NCI-H226 (cell line): ENCODE results near the gene TFF2.
A peak's percentile ranks its signal among the peaks of the same experiment; 100 is the strongest.

Experiments
- DNase-seq: peaks from one replicate; pipeline ENCODE4 v3.0.0-alpha.2; 2015

The TFF2 gene, protein sequence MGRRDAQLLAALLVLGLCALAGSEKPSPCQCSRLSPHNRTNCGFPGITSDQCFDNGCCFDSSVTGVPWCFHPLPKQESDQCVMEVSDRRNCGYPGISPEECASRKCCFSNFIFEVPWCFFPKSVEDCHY

DNA sequence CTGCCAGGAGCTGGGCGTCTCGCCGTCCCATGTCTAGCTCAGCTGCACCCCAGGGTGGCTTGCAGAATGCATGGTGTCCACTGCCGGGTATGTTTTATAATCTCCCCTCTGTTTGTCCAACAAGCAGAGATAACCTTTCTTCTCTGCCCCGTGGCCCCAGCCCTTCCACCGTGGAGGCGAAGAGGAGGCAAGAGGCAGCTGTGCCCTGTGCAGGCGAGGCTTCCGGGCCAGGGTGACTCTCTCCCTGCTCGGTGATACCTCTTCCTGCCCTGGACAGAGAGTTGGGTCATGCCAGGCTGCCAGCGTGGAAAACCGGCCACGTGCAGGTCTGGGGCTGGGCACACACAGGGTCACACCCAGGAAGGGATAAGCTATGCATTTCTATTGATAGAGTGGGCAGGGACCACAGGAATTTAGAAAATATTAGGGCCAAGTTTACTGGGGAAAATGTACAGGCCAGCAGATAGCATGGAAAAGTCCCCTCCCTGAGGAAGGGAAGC lies at the start of gene TFF2:
Gene TFF2, minus strand, starts transcription at position 68 of the 500 bp plus-strand sequence. Its CDS starts 37 bp downstream, at position 31.
- no peak for DNase-seq

DNA sequence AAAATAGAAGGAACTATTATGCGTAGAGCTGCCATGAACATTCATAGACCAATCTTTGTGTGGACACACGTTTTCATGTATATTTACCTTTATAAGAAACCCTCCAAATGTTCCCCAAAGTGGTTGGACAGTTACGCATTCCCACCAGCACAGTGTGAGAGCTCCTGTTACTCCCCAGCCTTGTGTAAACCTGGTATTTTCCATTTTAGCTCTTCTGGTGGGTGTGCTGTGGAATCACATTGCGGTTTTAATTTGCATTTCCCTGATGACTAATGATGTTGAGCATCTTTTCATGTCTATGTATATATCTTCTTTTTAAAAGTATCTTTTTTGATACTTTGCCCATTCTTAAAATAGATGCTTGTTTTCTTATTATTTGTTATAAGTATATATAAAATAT lies 49.7 kb upstream of the TFF2 start:
- DNase-seq, result no peak

DNA sequence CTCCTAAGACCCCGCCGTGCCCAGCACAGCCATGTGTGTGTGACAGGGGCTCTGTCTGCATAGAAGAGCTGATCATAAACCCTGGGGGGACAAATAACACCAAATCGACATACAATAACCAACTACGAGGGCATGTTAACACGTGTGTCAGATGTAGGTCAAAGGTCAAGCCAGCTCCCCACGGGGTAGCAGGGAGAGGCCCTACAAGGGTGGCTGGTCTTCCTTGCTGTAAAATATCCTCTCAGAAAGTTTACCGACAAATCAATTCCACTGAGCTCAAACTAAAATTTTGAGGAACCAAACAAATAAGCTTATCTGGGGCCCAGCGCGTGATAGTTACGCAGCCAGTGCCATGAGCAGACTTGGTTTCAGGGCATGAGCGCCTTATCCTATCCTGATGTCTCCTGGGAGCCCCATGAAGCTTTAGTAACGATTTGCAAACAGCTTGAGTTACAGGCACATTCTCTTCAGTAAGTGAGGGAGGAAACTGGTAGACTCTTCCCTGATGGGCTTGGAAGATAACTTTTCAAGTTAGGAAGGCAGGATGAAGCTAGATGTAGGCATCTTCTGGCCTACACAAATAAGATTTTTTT lies 47.7 kb upstream of the TFF2 start:
- no peak for DNase-seq

DNA sequence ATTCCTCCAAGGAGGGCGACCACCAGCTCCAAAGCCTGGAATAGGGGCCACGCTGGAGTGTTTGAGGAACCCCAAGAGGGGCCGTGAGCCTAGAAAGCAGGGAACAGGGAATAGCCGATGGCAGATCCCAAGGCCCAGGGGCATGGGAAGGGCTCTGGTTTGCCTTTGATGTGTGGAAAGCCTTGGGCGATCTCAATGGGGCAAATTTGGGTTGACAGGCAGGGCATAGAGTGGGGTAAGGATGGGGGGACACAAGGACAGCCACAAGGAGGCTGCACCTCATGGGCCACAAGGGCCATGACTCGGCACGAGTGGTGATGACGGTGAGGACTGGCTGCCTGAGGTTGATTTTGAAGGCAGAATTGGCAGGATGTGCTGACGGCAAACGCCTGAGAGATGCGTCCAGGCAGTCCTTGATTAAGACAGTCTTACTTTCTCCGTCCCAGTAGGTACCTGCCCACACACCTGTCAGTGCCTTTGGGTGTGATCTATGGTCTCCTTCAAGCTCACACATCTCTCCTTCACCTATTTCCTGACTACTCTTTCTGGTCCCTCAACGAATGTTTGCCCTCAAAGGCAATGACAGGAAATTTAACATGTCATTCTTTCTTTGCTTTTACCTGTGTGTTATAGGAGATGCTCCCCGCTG lies 47.1 kb upstream of the TFF2 start:
- DNase-seq, result no peak

DNA sequence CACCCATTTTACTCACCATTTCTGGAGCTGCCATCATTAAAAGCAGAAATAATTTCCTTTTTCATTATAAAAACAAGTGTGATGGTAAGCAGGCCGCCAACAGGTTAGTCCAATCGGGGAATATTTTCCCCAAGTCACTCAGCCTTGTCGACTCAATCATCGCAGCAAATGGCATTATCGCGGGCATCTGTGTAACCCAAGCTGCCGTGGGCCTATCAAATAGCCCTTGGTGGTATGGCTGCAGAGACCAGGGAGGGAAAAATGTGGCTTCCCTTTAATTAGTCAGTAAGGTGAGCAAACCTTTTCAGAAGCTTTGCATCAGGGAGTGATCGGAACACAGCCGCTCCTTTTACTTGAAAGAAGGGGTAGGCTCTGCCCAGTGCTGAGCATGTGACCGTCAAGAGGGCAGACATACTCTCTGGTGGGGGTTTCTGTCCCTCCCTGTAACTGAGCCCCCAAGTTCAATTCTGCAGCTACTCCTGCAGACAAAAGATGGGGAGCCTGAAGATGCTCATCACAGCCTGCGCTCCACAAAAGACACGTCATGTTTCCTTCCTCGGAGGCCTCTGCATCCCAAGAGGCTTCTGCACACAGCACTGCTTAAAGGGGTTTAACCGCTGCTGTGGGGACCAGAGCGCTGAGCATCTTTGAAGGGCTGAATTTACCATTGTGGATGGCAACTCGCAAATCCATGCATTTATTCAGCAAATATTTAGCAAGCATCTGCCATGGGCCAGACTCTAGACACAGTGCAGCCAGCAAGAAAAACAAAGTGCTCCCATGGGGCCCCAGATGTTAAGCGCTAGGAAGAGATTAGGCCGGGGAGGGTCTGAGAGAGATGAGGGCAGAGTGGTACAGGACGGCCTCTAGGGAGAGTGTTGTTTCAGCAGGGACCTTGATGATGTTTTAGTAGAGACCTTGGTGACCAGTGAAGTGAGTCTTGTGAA lies 46.3 kb upstream of the TFF2 start:
- DNase-seq, result no peak

DNA sequence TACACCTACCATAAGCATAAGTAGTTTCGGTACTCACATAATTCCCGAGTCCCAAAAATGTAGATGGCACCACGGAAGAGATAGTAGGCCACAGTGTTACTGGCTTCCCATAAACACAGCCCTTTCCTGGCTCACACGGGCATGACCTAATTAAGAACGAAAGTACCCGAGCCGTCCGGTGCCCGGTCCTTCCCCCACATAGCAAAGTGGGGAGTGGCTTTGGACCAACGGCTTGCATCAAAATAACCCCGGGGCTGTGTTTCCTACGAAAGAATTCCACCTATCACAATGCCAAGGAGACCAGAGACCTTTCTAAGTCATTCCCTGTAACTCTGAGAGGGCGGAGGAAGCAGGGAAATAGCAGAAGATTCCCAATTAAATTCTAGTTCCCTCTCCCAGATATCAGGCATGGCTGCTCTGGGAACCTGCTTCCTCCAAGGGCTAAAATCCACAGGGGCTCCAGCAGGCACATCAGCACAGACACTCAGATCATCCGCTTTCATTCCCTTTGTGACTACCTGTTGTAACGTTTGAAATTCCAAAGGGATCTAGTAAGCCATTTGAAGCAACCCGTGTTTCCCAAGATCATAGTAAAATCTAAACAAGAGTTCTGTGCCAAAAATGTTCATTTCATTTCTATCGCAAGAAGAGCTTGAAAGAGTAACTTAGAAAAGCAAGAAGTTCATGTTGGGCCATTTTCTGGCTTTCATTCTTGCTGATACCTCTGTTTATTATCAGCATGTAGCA lies 45.3 kb upstream of the TFF2 start, which contains the start of gene TMPRSS3:
Gene TMPRSS3, minus strand, starts transcription at position 148 of the 747 bp plus-strand sequence. CDS start 635 bp downstream, outside the sequence.
- peak; percentile 79 for DNase-seq

DNA sequence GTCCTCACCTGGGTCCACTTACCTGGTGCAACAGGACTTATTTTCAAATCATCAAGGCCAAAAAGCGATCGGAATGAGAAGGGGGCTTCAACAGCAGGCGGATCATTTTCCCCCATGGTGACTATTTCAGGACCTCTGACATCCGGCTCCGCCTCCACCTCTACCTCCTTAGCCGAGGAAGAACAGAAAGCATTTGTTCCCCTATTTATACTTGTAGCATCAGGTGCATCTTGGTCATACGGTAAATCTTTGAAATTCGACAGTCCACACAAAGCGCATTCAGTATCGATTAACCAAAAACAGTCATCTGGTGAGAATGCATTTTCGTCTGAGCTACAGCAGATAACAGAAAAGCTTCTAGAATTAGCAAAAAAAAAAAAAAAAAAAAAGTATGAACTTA lies 44.5 kb upstream of the TFF2 start:
- DNase-seq, result no peak

DNA sequence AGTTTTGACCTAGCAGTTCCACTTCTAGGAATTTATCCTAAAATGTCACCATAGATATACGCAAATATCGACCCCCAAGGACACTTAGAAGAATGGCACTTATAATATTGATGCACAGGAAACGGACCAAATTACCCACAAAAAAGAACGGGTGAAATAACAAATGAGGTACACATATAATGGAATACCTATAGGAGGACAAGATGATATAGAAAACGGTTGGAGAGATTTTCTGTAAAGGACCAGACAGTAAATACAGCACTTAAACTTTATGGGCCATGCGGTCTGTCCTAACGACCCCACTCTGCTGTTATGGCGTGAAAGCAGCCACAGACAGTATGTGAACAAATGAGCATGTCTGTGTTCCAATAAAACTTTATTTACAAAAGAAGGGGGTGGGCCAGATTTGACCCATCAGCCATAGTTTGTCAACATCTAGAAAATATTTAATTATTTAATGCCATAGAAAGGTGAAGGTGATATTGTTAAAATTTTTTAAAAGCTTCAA lies 42.7 kb upstream of the TFF2 start:
- no peak for DNase-seq

DNA sequence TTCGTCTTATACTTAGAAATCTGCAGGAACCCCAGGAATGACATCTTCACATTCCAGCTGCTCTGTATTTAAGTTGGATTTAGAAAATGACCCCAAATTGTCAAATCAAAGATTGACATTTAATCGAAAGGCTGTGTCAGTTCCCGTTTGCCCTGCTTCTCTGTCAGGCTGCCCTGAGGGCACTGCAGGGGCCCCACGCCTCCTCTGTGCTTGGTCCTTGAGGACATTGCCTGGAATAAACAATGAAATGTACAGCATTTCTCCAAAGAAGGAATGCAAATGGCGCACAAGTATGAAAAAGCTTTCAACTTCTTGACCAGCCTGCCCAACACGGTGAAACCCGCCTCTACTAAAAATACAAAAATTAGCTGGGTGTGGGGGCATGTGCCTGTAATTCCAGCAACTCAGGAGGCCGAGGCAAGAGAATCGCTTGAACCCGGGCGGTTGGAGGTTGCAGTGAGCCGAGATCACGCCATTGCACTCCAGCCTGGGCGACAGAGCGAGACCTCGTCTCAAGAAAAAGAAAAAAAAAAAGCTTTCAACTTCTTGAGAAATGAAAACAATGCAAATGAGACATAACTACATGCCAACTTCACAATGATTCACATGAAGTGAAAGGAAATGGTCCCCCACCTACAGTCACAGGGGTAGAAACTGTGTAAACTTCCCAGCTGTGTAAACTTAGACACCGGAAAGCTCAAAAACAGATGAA lies 42.1 kb upstream of the TFF2 start:
- no peak for DNase-seq

DNA sequence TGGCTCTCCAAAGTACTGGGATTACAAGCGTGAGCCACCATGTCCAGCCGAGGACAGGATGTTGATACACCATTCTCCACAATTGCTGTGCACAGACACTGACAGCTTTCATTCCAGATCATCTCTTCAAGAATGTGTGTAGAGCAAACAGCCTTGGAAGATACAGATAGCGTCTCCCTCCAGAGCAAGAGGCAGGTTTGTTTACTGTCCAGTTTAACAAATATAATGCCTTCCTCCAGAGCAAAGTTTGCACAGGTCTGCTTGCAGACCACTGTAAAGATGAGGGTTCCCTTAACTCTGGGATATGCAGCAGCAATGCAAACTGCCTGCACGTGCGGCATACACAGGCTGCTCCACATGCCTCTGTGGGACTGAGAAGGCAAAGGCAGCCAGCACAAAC lies 40.5 kb upstream of the TFF2 start:
- DNase-seq, result no peak

DNA sequence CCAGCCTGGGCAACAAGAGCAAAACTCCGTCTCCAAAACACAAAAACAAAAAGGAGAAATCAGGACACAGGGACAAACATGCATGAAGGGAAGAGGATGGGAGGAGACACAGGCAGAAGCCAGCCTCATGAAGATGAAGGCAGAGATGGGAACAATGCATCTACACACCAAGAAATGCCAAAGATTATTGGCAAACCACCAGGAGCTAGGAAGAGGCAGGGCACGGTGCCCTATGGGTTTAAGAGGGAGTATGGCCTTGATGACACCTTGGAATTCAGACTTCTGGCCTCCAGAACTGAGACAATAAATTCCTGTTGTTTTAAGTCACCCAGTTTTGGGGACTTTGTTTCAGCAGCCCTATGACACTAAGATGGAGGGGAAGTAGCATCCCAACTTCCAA lies 39.9 kb upstream of the TFF2 start:
- no peak for DNase-seq

DNA sequence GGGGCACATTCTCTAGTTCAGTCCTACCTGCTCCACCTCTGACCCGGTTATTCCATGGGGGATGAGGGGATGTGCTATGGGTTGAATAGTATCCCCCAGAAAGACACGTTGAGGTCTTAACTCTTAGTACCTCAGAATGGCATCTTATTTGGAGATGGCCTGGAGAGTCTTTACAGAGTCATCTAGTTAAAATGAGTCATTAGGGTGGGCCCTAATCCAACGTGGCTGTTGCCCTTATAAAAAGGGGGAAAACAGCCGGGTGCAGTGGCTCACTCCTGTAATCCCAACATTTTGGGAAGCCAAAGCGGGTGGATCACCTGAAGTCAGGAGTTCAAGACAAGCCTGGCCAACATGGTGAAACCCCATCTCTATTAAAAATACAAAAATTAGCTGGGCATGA lies 39.4 kb upstream of the TFF2 start:
- no peak for DNase-seq

DNA sequence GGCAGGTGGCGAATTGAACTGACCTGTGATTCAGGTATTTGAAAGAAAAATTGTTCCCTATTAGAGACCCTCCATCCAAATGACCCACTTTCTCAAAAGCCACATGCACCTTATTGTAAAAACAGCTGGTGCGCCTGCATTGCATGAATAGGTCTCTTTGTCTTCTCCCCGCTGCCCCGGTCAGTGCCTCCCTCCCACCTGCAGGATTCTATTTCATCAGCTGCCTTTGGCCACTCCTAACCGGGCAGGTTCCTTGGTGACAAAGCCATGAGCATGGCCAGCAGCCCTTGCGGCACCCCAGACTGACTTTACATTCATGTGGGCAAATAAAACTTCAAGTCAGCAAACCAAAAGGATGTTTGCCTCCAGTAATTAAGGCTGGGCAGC lies 38.6 kb upstream of the TFF2 start:
- no peak for DNase-seq

DNA sequence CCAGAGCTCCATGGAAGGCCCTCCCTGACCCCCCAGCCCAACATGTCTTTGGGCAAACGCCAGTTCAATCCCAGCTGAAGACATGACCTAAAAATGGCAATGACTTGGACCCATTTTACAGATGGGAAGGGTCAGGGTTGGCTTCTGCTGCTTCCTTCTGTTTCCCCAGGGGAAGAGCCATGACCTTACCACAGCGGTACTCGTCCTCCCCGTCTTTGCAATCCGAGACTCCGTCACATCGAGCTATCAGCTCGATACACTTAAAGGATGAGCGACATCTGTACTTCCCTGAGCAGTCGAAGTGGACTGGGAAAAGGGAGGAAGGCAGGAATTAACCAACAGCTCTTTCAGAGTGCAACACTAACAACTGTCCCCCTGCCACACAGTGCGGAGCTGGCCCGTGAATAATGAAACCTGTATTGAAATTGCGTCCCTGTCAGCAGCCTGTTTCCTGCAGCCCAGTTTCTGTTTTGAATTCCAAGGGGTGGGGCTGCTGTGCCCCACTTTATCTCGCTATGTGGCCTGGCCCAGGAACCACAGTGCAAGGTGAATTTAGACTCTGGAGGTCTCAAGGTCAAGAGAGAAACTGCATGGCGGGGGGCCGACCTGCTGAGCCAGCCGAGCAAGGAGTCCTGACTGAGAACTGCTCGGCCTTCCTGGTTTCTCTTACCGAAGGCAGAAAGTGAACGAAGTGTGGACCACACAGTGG lies 38.1 kb upstream of the TFF2 start:
- DNase-seq, result no peak

DNA sequence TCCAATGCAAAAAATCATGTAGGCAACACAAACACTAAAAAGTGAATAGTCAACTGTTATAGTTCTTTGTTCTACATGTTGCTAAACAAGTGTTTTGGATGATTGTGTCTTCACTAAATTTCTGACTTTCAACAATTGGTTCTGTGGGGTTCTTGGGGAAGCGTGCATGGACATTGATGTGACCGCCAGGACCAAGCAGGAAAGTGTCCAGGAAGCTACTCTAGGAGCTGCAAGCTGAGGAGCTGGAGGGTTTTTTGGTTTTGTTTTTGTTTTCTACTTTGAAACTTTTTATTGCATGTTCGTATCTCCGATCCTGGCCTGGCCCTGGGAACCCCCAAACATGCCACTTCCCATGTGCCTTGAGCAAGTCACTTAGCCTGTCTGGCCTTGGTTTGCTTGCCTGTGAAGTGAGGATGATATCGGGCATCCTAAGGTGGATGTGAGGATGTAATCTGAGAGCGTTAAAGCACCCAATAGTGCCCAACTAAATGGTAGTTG lies 37.1 kb upstream of the TFF2 start:
- DNase-seq, result no peak

DNA sequence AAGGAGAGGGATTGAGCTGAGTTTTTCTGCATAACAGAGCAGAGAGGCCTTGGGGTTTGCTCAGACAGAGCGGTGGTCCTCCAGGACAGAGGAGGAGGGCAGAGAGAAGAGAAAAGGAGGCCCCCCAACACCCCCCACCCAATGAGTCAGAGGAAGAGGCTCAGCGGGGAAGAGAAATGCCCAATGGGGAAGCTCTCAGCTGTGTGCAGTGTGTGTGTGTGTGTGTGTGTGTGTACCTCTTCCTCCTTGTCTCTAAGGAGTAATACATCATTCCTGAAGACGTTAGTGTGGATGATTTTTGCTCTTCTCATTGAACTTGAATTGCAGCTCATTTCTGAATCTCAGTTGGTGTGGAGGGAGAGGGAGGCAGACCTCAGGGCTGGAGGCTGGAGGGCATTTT lies 36.4 kb upstream of the TFF2 start:
- no peak for DNase-seq

DNA sequence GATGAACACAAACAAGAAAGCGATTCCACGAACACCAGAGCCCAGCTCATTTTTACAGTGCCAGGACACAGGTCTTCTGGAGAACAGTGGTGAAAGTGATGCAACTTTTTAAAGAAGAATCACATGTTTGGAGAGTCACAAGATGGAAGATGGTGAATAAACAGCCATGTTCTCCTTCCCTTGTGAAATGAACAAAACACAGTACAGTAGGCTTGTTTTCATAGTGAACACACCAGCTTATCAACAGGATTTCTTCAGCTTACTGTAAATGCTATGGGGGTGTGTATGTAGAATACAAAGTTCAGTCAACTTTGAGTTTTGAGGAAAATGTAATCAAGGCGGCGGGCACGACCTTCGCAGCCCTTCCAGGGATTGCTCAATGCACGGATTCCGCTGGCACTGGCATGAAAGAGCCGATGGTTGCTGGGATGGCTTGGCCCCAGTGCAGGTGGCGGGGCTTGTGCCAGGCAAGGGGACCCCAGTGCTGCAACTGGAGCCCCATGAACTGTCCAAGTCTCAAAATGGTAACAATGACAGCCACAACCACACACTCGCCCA lies 35.3 kb upstream of the TFF2 start:
- DNase-seq, result no peak

DNA sequence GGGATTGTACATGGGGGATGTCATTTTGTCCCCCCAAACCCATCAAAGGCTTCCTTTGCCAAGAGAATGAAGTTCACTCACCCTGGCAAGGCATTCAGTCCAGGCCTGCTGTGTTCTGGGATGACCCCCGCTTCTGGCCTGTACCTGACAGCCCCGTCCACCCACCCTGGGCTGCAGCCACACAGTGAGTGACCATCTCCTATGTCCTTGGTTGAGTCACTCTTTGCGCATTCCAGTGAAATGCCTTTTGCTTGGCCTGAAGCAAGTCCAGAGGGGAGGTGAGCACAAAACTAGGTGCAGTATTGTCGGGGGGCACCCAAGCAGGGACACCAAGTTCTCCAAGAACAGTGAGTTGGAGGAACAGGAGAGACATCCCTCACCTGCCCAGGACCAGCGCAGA lies 34.8 kb upstream of the TFF2 start:
- DNase-seq, result no peak

DNA sequence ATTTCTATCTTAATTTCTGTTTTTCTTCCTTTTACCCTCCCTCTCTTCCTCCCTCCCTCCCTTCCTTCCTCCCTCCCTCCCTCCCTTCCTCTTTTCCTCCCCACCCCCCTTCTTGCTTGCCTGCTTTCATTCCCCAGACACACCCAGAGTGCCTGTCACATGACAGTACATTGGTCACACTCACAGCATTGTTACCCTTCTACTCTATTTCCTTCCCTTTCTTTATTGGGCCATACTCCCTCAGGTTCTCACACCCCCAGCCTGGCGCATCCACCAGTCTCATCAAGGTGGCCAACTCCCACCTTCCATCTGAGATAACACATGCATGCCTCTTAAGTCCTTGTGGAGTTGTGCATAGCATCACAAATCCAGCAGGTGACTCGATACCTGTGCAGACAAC lies 34.2 kb upstream of the TFF2 start:
- no peak for DNase-seq

DNA sequence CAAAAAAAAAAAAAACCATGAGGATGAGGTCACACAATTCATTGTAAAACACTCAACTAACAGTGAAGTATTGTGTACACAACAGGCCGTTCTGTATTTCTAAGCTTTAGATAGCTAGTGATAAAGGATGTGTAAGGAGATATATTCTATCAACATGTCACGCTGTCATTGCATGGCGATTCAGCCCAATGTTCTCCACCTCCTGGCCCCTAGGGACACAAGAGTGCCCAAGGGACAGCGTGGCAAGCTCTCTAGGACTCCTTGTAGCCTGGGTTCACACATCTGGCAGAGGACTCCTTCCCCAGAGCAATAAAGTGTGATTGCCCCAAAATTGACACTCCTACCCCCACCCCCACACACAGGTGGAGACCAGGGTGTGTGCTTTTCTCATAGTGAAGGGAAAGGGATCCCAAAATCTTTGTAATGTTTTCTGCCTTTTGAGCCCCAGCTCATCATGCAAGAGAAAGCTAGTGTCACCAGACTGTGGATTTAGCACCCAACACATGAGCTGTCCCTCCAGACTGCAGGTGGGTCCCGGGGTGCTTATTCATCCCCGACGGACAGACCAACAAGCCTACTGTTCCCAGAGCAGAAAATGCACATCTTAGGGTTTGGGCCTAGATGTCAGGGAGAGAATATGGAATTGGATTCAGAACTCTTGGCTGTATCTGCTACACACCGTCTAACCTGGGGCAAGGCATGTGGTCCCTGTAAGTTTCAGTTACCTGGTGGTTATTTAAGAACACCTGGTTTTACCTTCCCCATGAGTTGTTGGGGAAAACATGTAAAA lies 33.6 kb upstream of the TFF2 start:
- DNase-seq, result no peak
